Measurements from ENCODE around the gene KIAA0408.
"Not testable (repeated sequence)": the region's sequence is repeated elsewhere in the genome, so short reads cannot be mapped to it uniquely, and the experiment has no call there.

The KIAA0408 gene

GRCh38 chr6:127412016-127412415, 47.2 kb downstream of the KIAA0408 start:
- DNase-seq (ENCODE audit: low read depth in 2 of 2) = not testable (repeated sequence)

Measured in fibroblast of skin of left biceps (primary cell).